ENCODE data around the gene E2F1.

Gene E2F1

DNA sequence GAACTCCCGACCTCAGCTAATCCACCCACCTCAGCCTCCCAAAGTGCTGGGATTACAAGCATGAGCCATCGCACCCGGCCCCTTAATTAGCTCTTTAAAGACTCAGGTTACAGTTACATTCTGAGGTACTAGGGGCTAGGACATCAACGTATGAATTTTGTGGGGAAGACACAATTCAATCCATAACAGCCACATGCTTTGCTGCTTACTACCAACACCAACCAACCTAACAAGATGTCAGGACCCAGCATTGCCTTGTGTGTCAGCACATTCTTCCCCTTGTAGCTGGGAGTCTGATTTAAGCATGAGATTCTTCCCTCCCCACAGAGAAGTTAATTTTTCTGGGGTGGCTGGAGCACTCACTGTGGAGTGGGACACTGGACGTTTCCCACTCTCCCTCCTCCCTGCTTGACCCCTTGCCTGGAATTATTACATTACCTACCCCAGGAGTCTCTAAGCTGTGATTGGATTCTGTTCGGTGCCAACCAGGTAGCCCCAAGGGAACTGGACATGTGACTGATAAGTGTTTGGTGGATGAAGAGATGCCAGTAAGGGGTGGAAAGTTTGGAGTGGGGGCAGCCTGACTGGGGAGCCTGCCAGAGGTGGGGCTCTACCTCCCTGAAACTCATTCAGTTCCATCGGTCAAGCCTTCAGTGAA lies 39.6 kb upstream of the E2F1 start:
- peaks cover 16 to 22% of the 10 kb centered on the region in 2 experiments for H3K4me1 ChIP-seq (ENCODE audit: control insufficient read depth in 1 of 2, insufficient read depth in 1 of 2, low read depth in 1 of 2, low read length in 1 of 2)
- H3K27ac ChIP-seq = peak overlapping the region; percentile 75
- H3K4me3 ChIP-seq (ENCODE audit: low read depth in 1 of 2, low read length in 1 of 2) = no peak overlapping the region
- H3K36me3 ChIP-seq = no peaks in the 10 kb centered on the region
- TF ChIP-seq, protein P1, sequence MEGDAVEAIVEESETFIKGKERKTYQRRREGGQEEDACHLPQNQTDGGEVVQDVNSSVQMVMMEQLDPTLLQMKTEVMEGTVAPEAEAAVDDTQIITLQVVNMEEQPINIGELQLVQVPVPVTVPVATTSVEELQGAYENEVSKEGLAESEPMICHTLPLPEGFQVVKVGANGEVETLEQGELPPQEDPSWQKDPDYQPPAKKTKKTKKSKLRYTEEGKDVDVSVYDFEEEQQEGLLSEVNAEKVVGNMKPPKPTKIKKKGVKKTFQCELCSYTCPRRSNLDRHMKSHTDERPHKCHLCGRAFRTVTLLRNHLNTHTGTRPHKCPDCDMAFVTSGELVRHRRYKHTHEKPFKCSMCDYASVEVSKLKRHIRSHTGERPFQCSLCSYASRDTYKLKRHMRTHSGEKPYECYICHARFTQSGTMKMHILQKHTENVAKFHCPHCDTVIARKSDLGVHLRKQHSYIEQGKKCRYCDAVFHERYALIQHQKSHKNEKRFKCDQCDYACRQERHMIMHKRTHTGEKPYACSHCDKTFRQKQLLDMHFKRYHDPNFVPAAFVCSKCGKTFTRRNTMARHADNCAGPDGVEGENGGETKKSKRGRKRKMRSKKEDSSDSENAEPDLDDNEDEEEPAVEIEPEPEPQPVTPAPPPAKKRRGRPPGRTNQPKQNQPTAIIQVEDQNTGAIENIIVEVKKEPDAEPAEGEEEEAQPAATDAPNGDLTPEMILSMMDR (IDR thresholded peaks at IDR 0.05) = no peak
- H3K9me3 ChIP-seq = no peaks in the 10 kb centered on the region
- H3K27me3 ChIP-seq = no peaks in the 10 kb centered on the region

DNA sequence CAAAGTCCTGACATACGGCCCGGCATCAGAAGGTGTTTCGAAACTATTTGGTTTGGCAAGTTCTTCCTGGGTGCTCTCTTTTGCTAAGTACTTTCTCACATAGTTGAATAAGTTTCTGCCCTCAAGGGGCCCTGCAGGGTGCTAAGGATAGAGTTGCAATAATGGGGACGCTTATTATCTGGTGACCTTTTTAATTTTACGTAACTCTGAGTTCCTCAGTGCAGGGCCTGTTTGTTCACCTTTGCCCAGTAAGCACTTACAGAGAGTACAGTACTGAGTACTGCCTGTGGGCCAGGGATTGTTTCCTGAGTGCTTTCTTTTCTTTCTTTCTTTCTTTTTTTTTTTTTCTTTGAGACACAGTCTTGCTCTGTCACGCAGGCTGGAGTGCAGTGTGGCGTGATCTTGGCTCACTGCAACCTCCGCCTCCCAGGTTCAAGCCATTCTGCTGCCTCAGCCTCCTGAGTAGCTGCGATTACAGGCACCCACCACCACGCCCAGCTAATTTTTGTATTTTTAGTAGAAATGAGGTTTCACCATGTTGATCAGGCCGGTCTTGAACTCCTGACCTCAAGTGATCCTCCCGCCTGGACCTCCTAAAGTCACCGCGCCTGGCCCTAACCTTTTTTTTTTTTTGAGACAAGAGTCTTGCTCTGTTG lies 38.4 kb upstream of the E2F1 start:
- no peaks in the 10 kb centered on the region for H3K9me3 ChIP-seq
- no peaks in the 10 kb centered on the region for H3K27me3 ChIP-seq
- H3K27ac ChIP-seq = peak overlapping the region; percentile 75
- H3K4me1 ChIP-seq (ENCODE audit: control insufficient read depth in 1 of 2, insufficient read depth in 1 of 2, low read depth in 1 of 2, low read length in 1 of 2) = peaks cover 22 to 31% of the 10 kb centered on the region in 2 experiments
- H3K36me3 ChIP-seq = no peaks in the 10 kb centered on the region
- TF ChIP-seq, protein P1 (IDR thresholded peaks at IDR 0.05) = no peak
- peak overlapping the region; percentile 4 to 23 for H3K4me3 ChIP-seq (ENCODE audit: low read depth in 1 of 2, low read length in 1 of 2)

DNA sequence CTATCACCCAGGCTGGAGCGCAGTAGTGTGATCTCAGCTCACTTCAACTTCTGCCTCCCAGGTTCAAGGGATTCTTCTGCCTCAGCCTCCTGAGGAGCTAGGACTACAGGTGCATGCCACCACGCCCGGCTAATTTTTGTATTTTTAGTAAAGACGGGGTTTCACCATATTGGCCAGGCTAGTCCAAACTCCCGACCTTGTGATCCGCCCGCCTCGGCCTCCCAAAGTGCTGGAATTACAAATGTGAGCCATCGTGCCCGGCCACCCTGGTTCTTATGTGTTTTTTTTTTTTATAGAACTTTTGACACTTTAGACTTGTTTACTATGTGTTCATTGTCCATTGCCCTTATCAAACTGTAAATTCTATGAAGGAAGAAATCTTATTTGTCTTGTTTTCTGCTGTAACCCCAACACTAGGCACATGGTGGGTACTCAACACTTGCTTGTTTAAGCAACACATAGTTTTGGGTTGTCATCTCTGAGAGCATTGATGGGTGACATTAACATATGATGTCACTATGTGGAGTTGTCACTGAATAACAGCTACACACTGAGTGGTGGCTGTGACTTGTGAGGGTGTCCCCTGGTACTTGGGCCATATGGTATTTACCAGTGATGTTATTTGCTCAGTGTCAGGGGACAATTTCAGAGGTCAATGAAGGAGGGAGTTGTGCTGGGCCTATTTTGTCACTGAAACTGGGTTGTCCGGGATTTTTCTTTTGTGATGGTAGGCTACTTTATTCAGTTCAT lies 35.4 kb upstream of the E2F1 start:
- H3K27me3 ChIP-seq = no peaks in the 10 kb centered on the region
- H3K4me3 ChIP-seq (ENCODE audit: low read depth in 1 of 2, low read length in 1 of 2) = no peak overlapping the region
- TF ChIP-seq, protein P1 (IDR thresholded peaks at IDR 0.05) = no peak
- peaks cover 28 to 37% of the 10 kb centered on the region in 2 experiments for H3K4me1 ChIP-seq (ENCODE audit: control insufficient read depth in 1 of 2, insufficient read depth in 1 of 2, low read depth in 1 of 2, low read length in 1 of 2)
- H3K9me3 ChIP-seq = no peaks in the 10 kb centered on the region
- no peak overlapping the region for H3K27ac ChIP-seq
- H3K36me3 ChIP-seq = no peaks in the 10 kb centered on the region

DNA sequence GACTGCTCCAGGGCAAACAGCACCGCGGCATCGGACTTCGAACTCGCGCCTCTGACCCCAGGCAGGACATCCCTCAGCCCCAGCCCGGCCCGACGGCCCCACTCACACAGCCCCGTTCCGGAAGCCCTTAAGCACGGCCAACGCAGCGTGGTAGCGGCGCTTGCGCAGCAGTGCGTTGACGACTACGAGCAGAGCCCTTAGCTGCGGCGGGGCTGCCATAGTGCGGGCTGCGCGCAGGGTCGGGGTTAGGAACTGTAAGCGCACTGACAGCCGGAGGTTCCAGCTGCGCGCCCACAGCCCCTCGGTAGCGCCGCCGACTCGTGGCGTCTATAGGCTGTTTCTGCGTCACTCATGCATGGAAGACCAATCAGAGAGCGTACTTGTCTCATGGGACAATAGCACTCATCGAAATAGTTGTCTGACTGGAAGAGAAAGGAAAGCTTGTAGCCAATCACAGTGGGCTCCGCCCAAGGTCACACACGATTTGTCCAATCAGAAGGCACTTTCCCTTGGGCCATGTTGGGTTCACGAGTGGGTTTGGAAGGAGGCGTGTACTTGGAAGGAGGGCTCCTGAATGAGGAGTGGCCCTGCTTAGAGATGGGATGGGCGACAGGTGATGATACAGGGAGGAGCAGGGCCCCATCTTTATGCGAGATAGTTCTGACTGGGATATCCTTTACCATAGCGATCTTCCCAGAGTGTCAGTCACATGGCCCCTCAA lies 34.0 kb upstream of the E2F1 start, which contains the start of gene PXMP4:
Gene PXMP4, minus strand, starts transcription at position 322 of the 721 bp plus-strand sequence. Its CDS starts 103 bp downstream, at position 219.
- Histone ChIP-seq H3K27me3 (no peaks in the 10 kb centered on the region), H3K27ac (peak within 1 kb of the TSS; percentile 69), H3K36me3 (no peaks in the 10 kb centered on the region), H3K4me3 (ENCODE audit: low read depth in 1 of 2, low read length in 1 of 2) (peak within 1 kb of the TSS; percentile 71 to 80), H3K4me1 (ENCODE audit: control insufficient read depth in 1 of 2, insufficient read depth in 1 of 2, low read depth in 1 of 2, low read length in 1 of 2) (peaks cover 28 to 34% of the 10 kb centered on the region in 2 experiments), H3K9me3 (no peaks in the 10 kb centered on the region)
- TF ChIP-seq, protein P1 (IDR thresholded peaks at IDR 0.05) = peak; percentile 60
